ENCODE measurements around the gene UBE4A.

GRCh38 chr11:118412921-118413320, 53.5 kb downstream of the UBE4A start:
- no peak for TF ChIP-seq POLR2A (IDR thresholded peaks at IDR 0.05)
- TF ChIP-seq, protein P1, sequence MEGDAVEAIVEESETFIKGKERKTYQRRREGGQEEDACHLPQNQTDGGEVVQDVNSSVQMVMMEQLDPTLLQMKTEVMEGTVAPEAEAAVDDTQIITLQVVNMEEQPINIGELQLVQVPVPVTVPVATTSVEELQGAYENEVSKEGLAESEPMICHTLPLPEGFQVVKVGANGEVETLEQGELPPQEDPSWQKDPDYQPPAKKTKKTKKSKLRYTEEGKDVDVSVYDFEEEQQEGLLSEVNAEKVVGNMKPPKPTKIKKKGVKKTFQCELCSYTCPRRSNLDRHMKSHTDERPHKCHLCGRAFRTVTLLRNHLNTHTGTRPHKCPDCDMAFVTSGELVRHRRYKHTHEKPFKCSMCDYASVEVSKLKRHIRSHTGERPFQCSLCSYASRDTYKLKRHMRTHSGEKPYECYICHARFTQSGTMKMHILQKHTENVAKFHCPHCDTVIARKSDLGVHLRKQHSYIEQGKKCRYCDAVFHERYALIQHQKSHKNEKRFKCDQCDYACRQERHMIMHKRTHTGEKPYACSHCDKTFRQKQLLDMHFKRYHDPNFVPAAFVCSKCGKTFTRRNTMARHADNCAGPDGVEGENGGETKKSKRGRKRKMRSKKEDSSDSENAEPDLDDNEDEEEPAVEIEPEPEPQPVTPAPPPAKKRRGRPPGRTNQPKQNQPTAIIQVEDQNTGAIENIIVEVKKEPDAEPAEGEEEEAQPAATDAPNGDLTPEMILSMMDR (IDR thresholded peaks at IDR 0.05): no peak
